Body of pancreas (tissue), 4 donors: ENCODE results near the gene HSPA12A.
A peak's percentile ranks its signal among the peaks of the same experiment; 100 is the strongest.

ENCODE experiments used
- CTCF ChIP-seq, 7 experiments: fragments of 450-650 bp in 4 of 7; fragments of 200-600 bp in 3 of 7; sonication (generic) in 3 of 7; IDR thresholded peaks; one replicate each; pipeline ENCODE4 v1.5.1; 2016 to 2019; ENCODE audit warnings: antibody characterized with exemption in 7 of 7
- POLR2A ChIP-seq, 3 donors: fragments of 450-650 bp; IDR thresholded peaks; one replicate each; pipeline ENCODE4 v1.6.1; 2016; ENCODE audit warnings: antibody characterized with exemption in 3 of 3, mild to moderate bottlenecking in 2 of 3

- peak in 1 of 3 donors; percentile 7 for TF ChIP-seq POLR2A (IDR thresholded peaks at IDR 0.05)
- TF ChIP-seq CTCF (IDR thresholded peaks at IDR 0.05): no peak
Measured at GRCh38 chr10:116665541-116666125, 76.7 kb downstream of the HSPA12A start.
